Kidney epithelial cell (primary cell): ENCODE data around the gene ADRB2. TPM values are rescaled to one million over a fixed set of nuclear protein-coding genes. Genes with fewer than 3 reads are reported as not detected.

Source experiments
- DNase-seq: peaks from one replicate; pipeline ENCODE4 v3.0.0-alpha.2; 2010; ENCODE audit warnings: low read depth
- H3K27me3 ChIP-seq: 2 replicates; pipeline ENCODE4 v1.6.0; 2011; ENCODE audit warnings: low read length; ENCODE audit not compliant: control insufficient read depth, insufficient read depth
- H3K36me3 ChIP-seq: 2 replicates; pipeline ENCODE4 v1.5.1; 2011; ENCODE audit warnings: low read length; ENCODE audit not compliant: control insufficient read depth, insufficient read depth
- H3K4me3 ChIP-seq: 2 replicates; pipeline ENCODE4 v1.5.1; 2011; ENCODE audit warnings: low read depth, mild to moderate bottlenecking, control low read depth, low read length
- total RNA-seq: library from RNA; depleted of rRNA; stranded (reverse); fragments of >200 nt; gene quantifications from 2 replicates; pipeline ENCODE4 v1.2.3, GENCODE V29; 2015
- TF ChIP-seq, protein P1 (sequence below): IDR thresholded peaks from 2 replicates; pipeline ENCODE4 v1.5.1; 2011; ENCODE audit warnings: mild to moderate bottlenecking, moderate library complexity, low read length, control low read depth, inconsistent platforms; ENCODE audit not compliant: insufficient read depth, poor library complexity, severe bottlenecking

The ADRB2 gene
- total RNA-seq, 1 donor from 2014 or later, result 1.2 TPM

DNA sequence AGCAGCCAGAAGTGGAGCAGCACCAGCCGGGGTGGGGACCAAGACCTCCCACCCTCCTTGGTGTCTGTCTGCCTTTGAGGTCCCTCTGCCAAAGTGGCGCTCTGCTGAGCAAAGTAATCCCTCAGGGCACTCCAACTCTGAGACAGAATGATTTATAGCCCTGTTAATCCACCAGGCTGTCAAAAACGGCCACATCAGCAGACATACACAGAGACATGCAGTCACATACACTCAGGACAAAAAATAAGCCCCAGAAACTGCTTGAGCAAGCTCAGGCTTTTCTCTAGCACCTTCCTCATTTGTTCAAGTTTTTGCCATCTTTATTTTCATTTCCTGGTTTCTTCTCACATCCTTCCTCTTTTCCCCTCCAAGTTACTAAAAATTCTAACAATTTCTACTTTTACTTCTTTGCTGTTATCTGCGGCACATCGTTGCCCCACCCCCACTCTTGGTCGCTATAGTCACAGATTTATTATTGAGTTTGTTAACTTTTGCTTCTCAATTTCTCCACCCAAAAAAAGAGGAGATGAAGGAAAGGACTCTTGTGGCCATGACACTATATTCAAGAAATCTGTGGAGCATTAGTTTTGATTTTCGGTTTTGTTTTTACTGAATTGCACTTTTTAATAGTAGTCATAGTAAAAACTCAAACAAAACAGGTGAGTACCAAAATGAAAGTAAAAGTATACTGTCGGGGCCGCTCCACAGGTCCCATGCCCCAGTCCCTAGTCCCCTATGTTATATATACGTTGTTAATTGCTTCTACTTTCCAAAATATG lies 17.4 kb upstream of the ADRB2 start:
- DNase-seq, result no peak
- Histone ChIP-seq H3K4me3 (no peak overlapping the region), H3K36me3 (no peaks in the 10 kb centered on the region)

DNA sequence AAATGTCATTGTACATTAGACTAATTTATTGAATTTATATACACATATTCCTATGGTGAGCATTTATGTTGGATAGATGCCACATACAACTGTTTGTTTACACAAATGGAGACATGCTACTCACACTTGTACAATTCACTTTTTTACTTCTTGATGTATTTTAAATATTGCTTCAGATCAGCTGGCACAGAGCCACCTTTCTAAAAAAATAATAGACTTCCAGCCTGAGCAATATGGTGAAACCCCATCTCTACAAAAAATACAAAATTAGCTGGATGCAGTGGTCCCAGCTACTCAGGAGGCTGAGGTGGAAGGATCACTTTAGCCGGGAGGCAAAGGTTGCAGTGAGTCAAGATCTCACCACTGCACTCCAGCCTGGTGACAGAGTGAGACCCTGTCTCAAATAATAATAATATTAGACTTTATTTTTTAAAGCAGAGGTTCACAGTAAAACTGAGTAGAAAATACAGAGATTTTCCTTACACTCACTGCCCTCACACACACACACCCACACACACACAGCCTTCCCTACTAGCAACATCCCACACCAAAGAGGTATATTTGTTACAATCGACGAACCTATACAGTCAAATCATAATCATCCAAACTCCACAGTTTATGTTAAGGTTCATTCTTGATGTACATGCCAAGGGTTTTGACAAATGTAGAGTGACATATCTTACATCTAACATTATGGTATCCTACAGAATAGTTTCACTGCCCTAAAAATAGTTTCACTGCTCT lies 16.5 kb upstream of the ADRB2 start:
- no peak for DNase-seq
- TF ChIP-seq, protein P1, sequence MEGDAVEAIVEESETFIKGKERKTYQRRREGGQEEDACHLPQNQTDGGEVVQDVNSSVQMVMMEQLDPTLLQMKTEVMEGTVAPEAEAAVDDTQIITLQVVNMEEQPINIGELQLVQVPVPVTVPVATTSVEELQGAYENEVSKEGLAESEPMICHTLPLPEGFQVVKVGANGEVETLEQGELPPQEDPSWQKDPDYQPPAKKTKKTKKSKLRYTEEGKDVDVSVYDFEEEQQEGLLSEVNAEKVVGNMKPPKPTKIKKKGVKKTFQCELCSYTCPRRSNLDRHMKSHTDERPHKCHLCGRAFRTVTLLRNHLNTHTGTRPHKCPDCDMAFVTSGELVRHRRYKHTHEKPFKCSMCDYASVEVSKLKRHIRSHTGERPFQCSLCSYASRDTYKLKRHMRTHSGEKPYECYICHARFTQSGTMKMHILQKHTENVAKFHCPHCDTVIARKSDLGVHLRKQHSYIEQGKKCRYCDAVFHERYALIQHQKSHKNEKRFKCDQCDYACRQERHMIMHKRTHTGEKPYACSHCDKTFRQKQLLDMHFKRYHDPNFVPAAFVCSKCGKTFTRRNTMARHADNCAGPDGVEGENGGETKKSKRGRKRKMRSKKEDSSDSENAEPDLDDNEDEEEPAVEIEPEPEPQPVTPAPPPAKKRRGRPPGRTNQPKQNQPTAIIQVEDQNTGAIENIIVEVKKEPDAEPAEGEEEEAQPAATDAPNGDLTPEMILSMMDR, result no peak
- Histone ChIP-seq H3K36me3 (no peaks in the 10 kb centered on the region), H3K27me3 (no peaks in the 10 kb centered on the region), H3K4me3 (no peak overlapping the region)

More for the DNA sequence above, 17.4 kb upstream of the ADRB2 start:
- TF ChIP-seq, protein P1, result no peak
- no peaks in the 10 kb centered on the region for H3K27me3 ChIP-seq

DNA sequence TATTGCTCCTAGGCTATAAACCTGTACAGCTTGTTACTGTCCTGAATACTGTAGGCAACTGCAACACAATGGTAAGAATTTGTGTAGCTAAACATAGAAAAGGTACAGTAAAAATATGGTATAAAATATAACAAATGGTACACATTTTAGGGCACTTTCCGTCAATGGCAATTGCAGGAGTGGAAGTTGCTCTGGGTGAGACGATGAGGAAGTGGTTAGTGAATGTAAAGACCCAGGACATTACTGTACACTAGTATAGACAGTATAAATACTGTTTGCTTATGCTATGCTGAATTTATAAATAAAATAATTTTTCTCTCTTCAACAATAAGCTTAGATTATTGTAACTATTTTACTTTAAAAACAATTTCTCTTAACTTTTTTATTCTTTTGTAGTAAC lies 15.6 kb upstream of the ADRB2 start:
- Histone ChIP-seq H3K36me3 (no peaks in the 10 kb centered on the region), H3K4me3 (no peak overlapping the region), H3K27me3 (no peaks in the 10 kb centered on the region)
- TF ChIP-seq, protein P1, result no peak
- no peak for DNase-seq

DNA sequence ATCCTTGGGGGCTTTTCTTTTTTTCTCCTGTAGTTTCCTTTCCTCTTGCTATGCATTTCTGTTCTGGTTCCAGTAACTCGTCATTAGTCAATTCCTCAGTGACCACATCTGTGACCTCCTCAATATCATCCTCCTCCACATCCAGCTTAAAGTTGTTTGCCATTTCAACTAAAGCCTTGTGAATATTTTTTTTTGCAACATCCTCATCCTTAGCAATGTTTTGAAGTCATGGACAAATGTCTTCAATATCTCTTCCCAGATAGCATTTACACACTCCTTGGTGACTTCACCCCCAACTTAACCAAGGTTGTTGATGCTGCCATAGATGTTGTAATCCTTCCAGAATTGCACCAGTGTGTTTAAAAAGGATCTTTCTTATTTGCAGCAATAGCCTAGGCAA lies 14.7 kb upstream of the ADRB2 start:
- DNase-seq, result no peak
- Histone ChIP-seq H3K4me3 (no peak overlapping the region), H3K27me3 (no peaks in the 10 kb centered on the region), H3K36me3 (no peaks in the 10 kb centered on the region)
- TF ChIP-seq, protein P1, result no peak

DNA sequence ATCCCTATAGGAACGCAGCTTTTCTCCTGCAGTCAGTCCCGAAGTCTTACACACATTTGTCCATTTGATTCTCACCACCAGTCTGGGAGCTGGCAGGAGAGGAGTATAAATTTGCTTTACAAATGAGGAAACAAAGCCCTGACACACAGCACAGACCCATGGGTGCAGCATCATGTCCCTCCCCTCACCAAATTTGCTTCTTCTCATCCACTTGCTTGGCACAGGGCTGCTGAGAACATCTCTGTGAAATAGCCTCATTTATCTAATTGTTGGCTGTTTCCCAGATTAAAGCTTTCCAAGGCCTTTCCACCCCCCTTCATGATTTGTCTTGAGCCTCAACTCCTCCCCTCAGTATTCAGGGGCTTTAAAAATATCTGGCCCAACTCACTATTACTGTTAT lies 11.3 kb upstream of the ADRB2 start:
- TF ChIP-seq, protein P1, result no peak
- H3K27me3 ChIP-seq, result no peaks in the 10 kb centered on the region
- DNase-seq, result no peak
- H3K4me3 ChIP-seq, result no peak overlapping the region
- no peaks in the 10 kb centered on the region for H3K36me3 ChIP-seq

DNA sequence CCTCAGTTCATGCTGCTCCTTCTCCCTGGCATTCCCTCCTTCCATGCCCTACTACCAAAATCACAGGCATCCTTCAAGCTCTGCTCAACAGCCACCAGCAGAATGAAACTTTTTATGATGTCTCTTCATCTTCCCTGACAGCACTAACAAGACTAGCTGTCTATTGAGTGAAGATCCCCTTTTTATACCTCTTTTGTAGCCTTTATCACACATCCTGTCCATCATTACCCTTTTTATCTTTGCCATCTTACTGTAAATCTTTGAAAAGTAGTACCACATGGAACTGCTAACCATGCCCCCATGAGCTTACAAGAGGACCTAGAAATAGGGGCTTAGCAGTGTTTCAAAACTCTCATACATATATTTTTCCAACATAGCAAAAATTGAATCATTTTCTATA lies 10.8 kb upstream of the ADRB2 start:
- TF ChIP-seq, protein P1, result no peak

More for the DNA sequence above, 10.8 kb upstream of the ADRB2 start:
- H3K4me3 ChIP-seq, result no peak overlapping the region
- no peaks in the 10 kb centered on the region for H3K36me3 ChIP-seq
- no peaks in the 10 kb centered on the region for H3K27me3 ChIP-seq
- no peak for DNase-seq
